Immature natural killer cell (primary cell): Measurements from ENCODE around the gene TMEM240. TPM values are rescaled to one million over a fixed set of nuclear protein-coding genes. Genes with fewer than 3 reads are reported as not detected.

Source experiments
- DNase-seq, 3 donors: peaks; one replicate each; pipeline ENCODE4 v3.0.0; 2022; ENCODE audit warnings: mixed read lengths in 1 of 3
- H3K27ac Mint-ChIP-seq, 6 donors: one replicate each; pipeline ENCODE4 v1.8.0; 2020; ENCODE audit warnings: mixed read lengths in 6 of 6, mild to moderate bottlenecking in 5 of 6, inconsistent platforms in 4 of 6, moderate library complexity in 3 of 6
- H3K27me3 Mint-ChIP-seq, 3 donors: one replicate each; pipeline ENCODE4 v1.8.0; 2020 to 2021; ENCODE audit warnings: low read depth in 3 of 3, mild to moderate bottlenecking in 3 of 3, mixed read lengths in 3 of 3, moderate library complexity in 3 of 3, inconsistent platforms in 1 of 3
- H3K36me3 Mint-ChIP-seq, 3 donors: one replicate each; pipeline ENCODE4 v1.8.0; 2020; ENCODE audit warnings: mixed read lengths in 3 of 3, inconsistent platforms in 2 of 3, mild to moderate bottlenecking in 2 of 3
- H3K4me1 Mint-ChIP-seq, 2 donors: one replicate each; pipeline ENCODE4 v1.8.0; 2020; ENCODE audit warnings: inconsistent platforms in 2 of 2, mild to moderate bottlenecking in 2 of 2, mixed read lengths in 2 of 2, moderate library complexity in 1 of 2
- H3K4me3 Mint-ChIP-seq, 5 donors: one replicate each; pipeline ENCODE4 v1.8.0; 2020; ENCODE audit warnings: mild to moderate bottlenecking in 5 of 5, mixed read lengths in 5 of 5, inconsistent platforms in 3 of 5, moderate library complexity in 3 of 5
- H3K9me3 Mint-ChIP-seq, 6 donors: one replicate each; pipeline ENCODE4 v1.8.0; 2020; ENCODE audit warnings: mild to moderate bottlenecking in 6 of 6, mixed read lengths in 6 of 6, inconsistent platforms in 4 of 6, moderate library complexity in 3 of 6
- polyA plus RNA-seq, 3 donors: library from polyadenylated mRNA; unstranded; fragments of 300-500 nt; fragmentation: Illumina TruSeq; gene quantifications; one replicate each; pipeline ENCODE4 v1.2.3, GENCODE V29; 2021

Gene TMEM240
- polyA plus RNA-seq, 3 donors from 2014 or later: not detected

DNA sequence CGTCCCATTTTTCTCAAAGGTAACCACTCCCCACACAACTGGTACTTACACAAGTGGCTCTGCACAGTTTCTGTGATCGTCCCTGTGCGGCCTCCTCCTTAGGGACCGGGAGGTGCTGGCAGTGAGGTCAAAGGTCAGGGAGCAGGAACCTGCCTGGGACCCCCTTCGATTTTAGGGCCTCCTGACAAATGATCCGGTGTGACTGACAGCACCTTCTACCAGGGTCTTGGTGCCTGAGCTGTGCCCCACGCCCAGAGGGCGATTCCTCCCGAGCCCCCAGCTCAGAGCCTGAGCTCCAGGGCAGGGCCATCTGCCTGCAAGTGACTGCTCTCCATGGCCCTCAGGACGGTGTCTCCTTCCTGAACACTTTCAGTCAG is 11.8 kb upstream of the TMEM240 start:
- peaks cover 0 to 3% of the 10 kb centered on the region in 2 donors for H3K4me1 Mint-ChIP-seq
- no peak overlapping the region for H3K4me3 Mint-ChIP-seq
- no peaks in the 10 kb centered on the region for H3K9me3 Mint-ChIP-seq
- H3K27me3 Mint-ChIP-seq: no peaks in the 10 kb centered on the region
- peak overlapping the region in 1 of 6 donors; percentile 34 for H3K27ac Mint-ChIP-seq
- H3K36me3 Mint-ChIP-seq: no peaks in the 10 kb centered on the region
- DNase-seq: no peak

GRCh38 chr1:1551524-1552262 is 11.3 kb upstream of the TMEM240 start:
- Mint-ChIP-seq H3K4me3 (no peak overlapping the region), H3K9me3 (no peaks in the 10 kb centered on the region), H3K27ac (peak overlapping the region in 1 of 6 donors; percentile 39), H3K27me3 (no peaks in the 10 kb centered on the region), H3K36me3 (no peaks in the 10 kb centered on the region), H3K4me1 (peaks cover 0 to 3% of the 10 kb centered on the region in 2 donors)
- DNase-seq: no peak

DNA sequence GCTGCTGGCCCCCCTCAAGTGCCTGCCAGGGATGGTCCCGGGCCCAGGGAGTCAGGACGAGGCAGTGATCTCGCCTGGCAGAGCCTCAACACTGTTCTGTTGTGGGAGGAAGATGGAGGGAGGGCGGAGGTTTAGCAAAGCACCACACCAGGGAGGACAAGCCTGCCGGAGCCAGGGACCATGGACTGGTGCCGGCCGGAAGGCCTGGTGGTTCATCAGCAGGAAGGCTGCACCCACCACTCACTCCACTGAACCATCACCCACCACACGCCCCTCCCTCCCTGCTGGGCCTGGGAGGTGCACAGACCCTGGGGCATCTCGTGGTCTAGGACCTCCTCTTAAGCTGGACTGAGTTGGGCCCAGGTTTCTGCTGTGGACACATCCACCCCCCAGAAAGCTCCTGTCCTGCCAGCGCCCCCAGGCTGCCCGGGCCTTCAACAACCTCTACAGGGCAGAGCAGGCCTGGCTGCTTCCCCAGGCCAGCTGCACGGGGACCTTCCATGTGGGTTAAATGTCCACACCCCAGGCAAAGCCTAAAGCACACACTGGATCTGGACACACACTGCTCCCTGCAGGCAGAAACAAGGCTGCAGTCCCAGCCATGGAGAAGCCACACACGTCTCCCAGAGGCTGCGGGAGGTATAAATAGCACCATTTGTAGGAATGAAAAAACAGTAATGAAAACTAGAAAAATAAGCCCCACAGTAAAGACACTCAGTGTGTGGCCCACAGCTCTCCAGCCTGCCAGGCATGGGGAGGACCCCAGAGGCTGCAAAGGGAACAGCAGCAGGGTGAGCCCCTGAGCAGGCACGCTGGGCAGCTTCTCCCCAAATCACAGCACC is 10.4 kb upstream of the TMEM240 start:
- Mint-ChIP-seq H3K9me3 (no peaks in the 10 kb centered on the region), H3K27ac (no peak overlapping the region), H3K36me3 (no peaks in the 10 kb centered on the region), H3K27me3 (no peaks in the 10 kb centered on the region), H3K4me3 (no peak overlapping the region), H3K4me1 (peaks cover 0 to 3% of the 10 kb centered on the region in 2 donors)
- no peak for DNase-seq

GRCh38 chr1:1550087-1550486 is 9.7 kb upstream of the TMEM240 start:
- Mint-ChIP-seq H3K4me1 (peaks cover 0 to 3% of the 10 kb centered on the region in 2 donors), H3K27ac (no peak overlapping the region), H3K9me3 (no peaks in the 10 kb centered on the region), H3K4me3 (no peak overlapping the region), H3K27me3 (no peaks in the 10 kb centered on the region), H3K36me3 (no peaks in the 10 kb centered on the region)
- DNase-seq: no peak

DNA sequence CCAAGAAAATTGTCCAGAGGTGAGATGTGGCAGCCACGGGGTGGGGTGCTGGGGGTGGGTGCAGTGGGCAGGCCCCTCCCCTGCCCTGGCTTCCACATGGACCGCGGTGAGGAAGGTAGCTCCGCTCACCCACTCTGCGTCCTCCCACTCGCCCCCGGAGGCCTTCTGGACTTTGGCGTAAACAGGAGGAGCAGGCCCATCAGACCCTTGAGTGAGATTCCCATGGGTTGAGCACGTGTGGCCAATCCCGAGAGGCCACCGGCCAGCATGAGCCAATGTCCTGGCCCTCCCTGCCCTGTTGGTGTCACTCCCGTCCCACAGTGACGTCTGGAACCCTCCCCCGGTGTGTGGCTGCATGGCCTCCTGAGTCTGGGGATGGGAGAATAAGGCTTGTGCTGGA is 8.2 kb upstream of the TMEM240 start:
- no peak overlapping the region for H3K27ac Mint-ChIP-seq
- no peaks in the 10 kb centered on the region for H3K36me3 Mint-ChIP-seq

GRCh38 chr1:1547476-1547875 is 7.1 kb upstream of the TMEM240 start:
- Mint-ChIP-seq H3K36me3 (no peaks in the 10 kb centered on the region), H3K9me3 (no peaks in the 10 kb centered on the region), H3K4me3 (no peak overlapping the region), H3K27ac (no peak overlapping the region), H3K4me1 (no peaks in the 10 kb centered on the region), H3K27me3 (no peaks in the 10 kb centered on the region)
- no peak for DNase-seq

More for the DNA sequence above, 8.2 kb upstream of the TMEM240 start:
- Mint-ChIP-seq H3K9me3 (no peaks in the 10 kb centered on the region), H3K27me3 (no peaks in the 10 kb centered on the region), H3K4me3 (no peak overlapping the region), H3K4me1 (no peaks in the 10 kb centered on the region)
- no peak for DNase-seq

DNA sequence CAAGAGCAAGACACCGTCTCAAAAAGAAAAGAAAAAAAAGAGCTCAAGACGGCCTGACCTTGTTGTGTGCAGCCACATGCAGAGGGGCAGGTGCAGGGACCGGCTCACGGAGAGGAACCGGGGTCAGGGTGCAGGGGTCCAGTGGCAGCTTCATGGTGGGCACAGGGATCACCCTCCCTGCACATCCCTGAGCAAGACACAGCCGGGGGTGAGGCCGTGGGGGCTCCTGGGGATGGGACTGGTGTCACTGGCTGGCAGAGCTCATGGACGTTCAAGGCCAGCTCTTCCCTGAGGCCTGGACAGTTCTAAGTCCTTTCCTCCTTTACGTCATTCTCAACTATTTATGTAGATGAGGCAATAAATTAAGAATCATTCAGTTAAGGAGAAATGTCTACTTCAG is 6.6 kb upstream of the TMEM240 start:
- Mint-ChIP-seq H3K36me3 (no peaks in the 10 kb centered on the region), H3K4me3 (no peak overlapping the region), H3K27ac (no peak overlapping the region), H3K4me1 (no peaks in the 10 kb centered on the region), H3K27me3 (no peaks in the 10 kb centered on the region), H3K9me3 (no peaks in the 10 kb centered on the region)
- no peak for DNase-seq

DNA sequence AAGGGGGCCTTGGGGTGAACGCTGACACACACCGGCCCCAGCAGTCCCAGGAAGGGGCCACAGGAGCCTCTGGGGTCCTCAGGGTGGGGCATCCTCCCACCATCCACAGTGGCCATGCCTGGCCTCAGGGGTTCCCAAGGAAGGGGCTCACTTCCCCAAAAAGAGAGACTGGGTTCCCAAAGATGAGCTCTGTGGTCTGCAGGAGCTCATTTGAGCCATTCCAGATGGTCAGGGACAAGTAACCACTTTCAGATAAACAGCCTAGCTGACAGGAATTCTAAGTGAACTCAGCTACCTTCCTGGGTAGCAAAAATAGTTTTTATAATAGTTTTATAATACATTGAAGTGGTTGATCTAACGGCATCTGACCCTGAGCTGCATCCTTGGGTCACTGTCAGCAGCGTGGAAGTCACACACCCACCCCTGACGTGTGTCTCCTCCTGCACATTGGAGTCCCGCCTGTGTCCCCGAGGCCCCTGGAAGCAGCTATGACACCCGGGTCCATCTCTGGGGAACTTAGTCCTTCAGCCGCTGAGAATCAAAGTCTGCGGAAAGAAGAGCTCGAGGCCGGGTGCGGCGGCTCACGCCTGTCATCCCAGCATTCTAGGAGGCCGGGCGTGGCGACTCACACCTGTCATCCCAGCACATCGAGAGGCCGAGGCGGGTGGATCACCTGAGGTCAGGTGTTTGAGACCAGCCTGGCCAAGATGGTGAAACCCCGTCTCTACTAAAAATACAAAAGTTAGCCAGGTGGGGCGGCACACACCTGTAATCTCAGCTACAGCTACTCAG is 5.7 kb upstream of the TMEM240 start:
- no peak for DNase-seq
- Mint-ChIP-seq H3K27me3 (peaks cover 0 to 3% (median 0%) of the 10 kb centered on the region in 3 donors), H3K9me3 (no peaks in the 10 kb centered on the region), H3K4me1 (no peaks in the 10 kb centered on the region), H3K36me3 (peaks cover 0 to 5% (median 4%) of the 10 kb centered on the region in 3 donors), H3K4me3 (no peak overlapping the region), H3K27ac (no peak overlapping the region)

- H3K27me3 Mint-ChIP-seq: peaks cover 0 to 3% (median 0%) of the 10 kb centered on the region in 3 donors
- DNase-seq: no peak
- H3K4me1 Mint-ChIP-seq: peaks cover 0 to under 1% of the 10 kb centered on the region in 2 donors
- no peak overlapping the region for H3K27ac Mint-ChIP-seq
- no peaks in the 10 kb centered on the region for H3K9me3 Mint-ChIP-seq
- no peak overlapping the region for H3K4me3 Mint-ChIP-seq
- H3K36me3 Mint-ChIP-seq: peaks cover 0 to 5% (median 4%) of the 10 kb centered on the region in 3 donors
Observed at GRCh38 chr1:1544544-1544943, 4.1 kb upstream of the TMEM240 start.

- Mint-ChIP-seq H3K27me3 (peaks cover 0 to 3% (median 0%) of the 10 kb centered on the region in 3 donors), H3K4me3 (no peak overlapping the region), H3K36me3 (peaks cover 0 to 5% (median 4%) of the 10 kb centered on the region in 3 donors), H3K27ac (no peak overlapping the region), H3K4me1 (peaks cover 0 to 1% of the 10 kb centered on the region in 2 donors), H3K9me3 (no peaks in the 10 kb centered on the region)
- DNase-seq: no peak
Observed at GRCh38 chr1:1543706-1544099, 3.3 kb upstream of the TMEM240 start.

- Mint-ChIP-seq H3K27ac (no peak overlapping the region), H3K36me3 (peaks cover 0 to 5% (median 4%) of the 10 kb centered on the region in 3 donors), H3K4me3 (peak overlapping the region in 1 of 5 donors; percentile 47), H3K27me3 (peaks cover 0 to 3% (median 1%) of the 10 kb centered on the region in 3 donors), H3K9me3 (no peaks in the 10 kb centered on the region), H3K4me1 (peaks cover 0 to 1% of the 10 kb centered on the region in 2 donors)
- no peak for DNase-seq
Observed at GRCh38 chr1:1542766-1543705, 2.6 kb upstream of the TMEM240 start.

DNA sequence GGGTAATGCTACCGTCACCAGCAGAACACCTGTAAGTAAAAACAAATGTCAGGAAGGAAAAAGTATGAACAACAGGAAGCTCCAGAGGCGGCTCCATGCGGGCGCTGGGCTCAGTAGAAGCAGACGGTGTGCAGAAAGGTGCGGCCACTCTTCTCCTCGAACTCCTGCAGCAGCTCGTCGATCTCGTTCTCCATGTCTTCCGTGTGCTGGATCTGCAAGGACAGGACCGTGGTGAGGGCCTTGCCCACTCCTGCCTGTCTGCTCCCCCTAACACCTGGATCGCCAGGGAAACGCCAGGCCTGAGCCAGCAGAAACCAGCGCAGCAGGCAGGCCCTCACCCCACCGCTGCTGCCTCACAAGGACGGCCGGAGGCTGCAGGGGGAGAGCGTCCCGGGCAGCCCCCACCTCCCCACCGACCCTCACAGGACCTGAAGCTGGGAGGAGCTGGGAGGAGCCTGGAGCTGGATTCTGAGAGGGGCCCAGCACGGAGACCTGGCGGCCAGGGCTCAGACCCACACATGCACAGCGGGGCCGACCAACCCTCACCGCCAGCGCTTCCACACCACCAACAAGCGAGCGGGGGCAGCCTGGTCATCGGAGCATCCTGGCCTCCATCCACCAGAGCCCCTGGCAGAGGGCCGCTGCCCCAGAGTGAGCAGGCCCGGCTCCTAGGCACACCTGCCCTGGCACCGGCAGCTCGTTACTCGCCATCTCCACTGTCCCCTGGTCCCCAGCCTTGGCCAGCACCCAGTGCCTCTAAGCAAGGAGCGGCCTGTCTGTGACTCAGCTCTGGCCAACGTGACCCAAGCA is 1.7 kb upstream of the TMEM240 start:
- H3K27ac Mint-ChIP-seq: peak overlapping the region in 1 of 6 donors; percentile 67
- peaks cover 0 to 1% of the 10 kb centered on the region in 2 donors for H3K4me1 Mint-ChIP-seq
- DNase-seq: no peak
- peak overlapping the region; percentile 10 to 64 (median 57) for H3K4me3 Mint-ChIP-seq
- H3K27me3 Mint-ChIP-seq: peaks cover 0 to 3% (median 1%) of the 10 kb centered on the region in 3 donors
- H3K36me3 Mint-ChIP-seq: peaks cover 0 to 5% (median 4%) of the 10 kb centered on the region in 3 donors
- no peaks in the 10 kb centered on the region for H3K9me3 Mint-ChIP-seq
